Uterus (tissue), 4 donors: ENCODE results near the gene RCBTB1. TPM values are rescaled to one million over a fixed set of nuclear protein-coding genes. Genes with fewer than 3 reads are reported as not detected.
A peak's percentile ranks its signal among the peaks of the same experiment; 100 is the strongest.

Experiments
- DNase-seq, 2 donors: peaks; one replicate each; pipeline ENCODE4 v3.0.0-alpha.2; 2019 to 2020
- H3K27ac ChIP-seq, 2 donors: fragments of 200-600 bp; sonication (generic); 1 replicate in 1 of 2; 2 replicates in 1 of 2; pipeline ENCODE4 v1.5.1; 2016 to 2018
- H3K27me3 ChIP-seq, 2 donors: fragments of 200-600 bp; sonication (generic); one replicate each; pipeline ENCODE4 v1.5.1; 2018 to 2019; ENCODE audit warnings: control low read depth in 1 of 2
- H3K36me3 ChIP-seq, 2 donors: fragments of 200-600 bp; sonication (generic); one replicate each; pipeline ENCODE4 v1.5.1; 2019; ENCODE audit warnings: control low read depth in 1 of 2
- H3K4me1 ChIP-seq, 2 donors: fragments of 200-600 bp; sonication (generic); one replicate each; pipeline ENCODE4 v1.5.1; 2018 to 2019; ENCODE audit warnings: control low read depth in 1 of 2
- H3K4me3 ChIP-seq, 2 donors: fragments of 200-600 bp; sonication (generic); 1 replicate in 1 of 2; 2 replicates in 1 of 2; pipeline ENCODE4 v1.5.1; 2018 to 2019; ENCODE audit warnings: mild to moderate bottlenecking in 1 of 2
- H3K9me3 ChIP-seq, 2 donors: fragments of 200-600 bp; sonication (generic); one replicate each; pipeline ENCODE4 v1.5.1; 2019; ENCODE audit warnings: control low read depth in 1 of 2
- CTCF ChIP-seq, 4 experiments: fragments of 200-600 bp in 2 of 4; fragments of 450-650 bp in 2 of 4; sonication (generic) in 2 of 4; IDR thresholded peaks; one replicate each; pipeline ENCODE4 v1.5.1; 2016 to 2019; ENCODE audit warnings: antibody characterized with exemption in 4 of 4, mild to moderate bottlenecking in 2 of 4, moderate library complexity in 1 of 4
- POLR2A ChIP-seq, 2 donors: fragments of 450-650 bp; IDR thresholded peaks; one replicate each; pipeline ENCODE4 v1.6.1; 2016; ENCODE audit warnings: antibody characterized with exemption in 2 of 2, mild to moderate bottlenecking in 1 of 2, moderate library complexity in 1 of 2
- intact Hi-C: fragments of 100-400 bp; cut with DNase I; formaldehyde crosslinking; loops from one replicate; pipeline ENCODE4 v1.15.1; 2023; ENCODE audit warnings: low total_unique reads
- total RNA-seq, 4 donors: library from RNA; depleted of rRNA in 3 of 4; stranded (reverse); fragments of >200 nt in 3 of 4; gene quantifications; one replicate each; pipeline versions ENCODE4 v1.1.0 to v1.2.4, GENCODE V29; 2014 to 2023
- donor health status: DM: yes; HTN: yes; CAD: no.

RCBTB1 gene
- total RNA-seq, 4 donors from 2014 or later = 4.4 to 24.6 (median 19.1) TPM

GRCh38 chr13:49539746-49540145, 45.6 kb downstream of the RCBTB1 start:
- H3K9me3 ChIP-seq = no peaks in the 10 kb centered on the region
- H3K36me3 ChIP-seq = no peaks in the 10 kb centered on the region
- no peak for DNase-seq
- no peaks in the 10 kb centered on the region for H3K27me3 ChIP-seq
- H3K27ac ChIP-seq = peak overlapping the region; percentile 81 to 82
- no peak overlapping the region for H3K4me3 ChIP-seq
- TF ChIP-seq CTCF (IDR thresholded peaks at IDR 0.05) (no peak), POLR2A (IDR thresholded peaks at IDR 0.05) (no peak)
- H3K4me1 ChIP-seq = peaks cover 0 to 5% of the 10 kb centered on the region in 2 donors
- intact Hi-C loops = no loop called here

GRCh38 chr13:49539313-49539712, 46.0 kb downstream of the RCBTB1 start:
- peak; percentile 33 to 60 for DNase-seq
- intact Hi-C loops = no loop called here

GRCh38 chr13:49538404-49538803, 47.0 kb downstream of the RCBTB1 start:
- intact Hi-C loops = no loop called here
- Histone ChIP-seq H3K27ac (peak overlapping the region in 1 of 2 donors; percentile 39), H3K4me1 (peaks cover 0 to 5% of the 10 kb centered on the region in 2 donors), H3K4me3 (no peak overlapping the region), H3K27me3 (no peaks in the 10 kb centered on the region), H3K9me3 (no peaks in the 10 kb centered on the region), H3K36me3 (no peaks in the 10 kb centered on the region)
- no peak for DNase-seq
- no peak for TF ChIP-seq POLR2A (IDR thresholded peaks at IDR 0.05)
- no peak for TF ChIP-seq CTCF (IDR thresholded peaks at IDR 0.05)

More at GRCh38 chr13:49539313-49539712, 46.0 kb downstream of the RCBTB1 start:
- H3K4me1 ChIP-seq = peaks cover 0 to 5% of the 10 kb centered on the region in 2 donors
- H3K27ac ChIP-seq = peak overlapping the region; percentile 81 to 82
- TF ChIP-seq CTCF (IDR thresholded peaks at IDR 0.05) (no peak), POLR2A (IDR thresholded peaks at IDR 0.05) (peak in 1 of 2 donors; percentile 20)
- H3K36me3 ChIP-seq = no peaks in the 10 kb centered on the region
- no peak overlapping the region for H3K4me3 ChIP-seq
- H3K9me3 ChIP-seq = no peaks in the 10 kb centered on the region
- H3K27me3 ChIP-seq = no peaks in the 10 kb centered on the region

- no peak for DNase-seq
- Histone ChIP-seq H3K9me3 (no peaks in the 10 kb centered on the region), H3K27me3 (no peaks in the 10 kb centered on the region), H3K4me1 (peaks cover 0 to 5% of the 10 kb centered on the region in 2 donors), H3K27ac (no peak overlapping the region), H3K36me3 (no peaks in the 10 kb centered on the region), H3K4me3 (no peak overlapping the region)
- intact Hi-C loops = no loop called here
- TF ChIP-seq POLR2A (IDR thresholded peaks at IDR 0.05) = no peak
- no peak for TF ChIP-seq CTCF (IDR thresholded peaks at IDR 0.05)
Measured at GRCh38 chr13:49536144-49536873, 49.0 kb downstream of the RCBTB1 start.

- Histone ChIP-seq H3K9me3 (no peaks in the 10 kb centered on the region), H3K4me3 (no peak overlapping the region), H3K36me3 (no peaks in the 10 kb centered on the region), H3K4me1 (no peaks in the 10 kb centered on the region), H3K27me3 (no peaks in the 10 kb centered on the region), H3K27ac (no peak overlapping the region)
- intact Hi-C loops = no loop called here
- DNase-seq = no peak
- no peak for TF ChIP-seq CTCF (IDR thresholded peaks at IDR 0.05)
- no peak for TF ChIP-seq POLR2A (IDR thresholded peaks at IDR 0.05)
Measured at GRCh38 chr13:49533591-49534269, 51.6 kb downstream of the RCBTB1 start.
